ENCODE data around the gene BRD4. TPM values are rescaled to one million over a fixed set of nuclear protein-coding genes. Genes with fewer than 3 reads are reported as not detected.

BRD4 gene
- total RNA-seq, 2 experiments from 2014 or later = 94.5 to 103 TPM

DNA sequence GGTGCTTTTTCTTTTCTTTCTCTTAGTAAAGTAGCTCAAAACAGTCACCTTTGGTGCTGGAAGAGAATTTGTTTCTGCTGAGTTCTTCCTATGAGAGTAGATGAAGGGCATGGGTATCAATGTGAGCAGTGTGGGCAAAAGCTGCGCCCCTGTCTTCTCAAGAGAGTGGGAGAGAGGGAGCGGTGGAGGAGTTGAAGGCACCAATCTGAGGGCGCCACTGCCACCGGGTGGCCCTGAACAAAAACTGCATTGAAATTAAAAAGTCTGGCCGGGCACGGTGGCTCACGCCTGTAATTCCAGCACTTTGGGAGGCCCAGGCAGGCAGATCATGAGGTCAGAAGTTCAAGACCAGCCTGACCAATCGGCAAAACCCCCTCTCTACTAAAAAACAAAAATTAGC lies 71.4 kb downstream of the BRD4 start:
- POLR2A ChIA-PET = no interaction called here
- intact Hi-C loops (cut with micrococcal nuclease) = loop anchor here (5.0 kb wide), 1 partner anchor 116 kb away; the partner anchor contains the start of gene AKAP8
- Mint-ChIP-seq H3K36me3 (peaks cover 61% of the 10 kb centered on the region), H3K27me3 (no peaks in the 10 kb centered on the region), H3K4me3 (no peak overlapping the region), H3K27ac (no peak overlapping the region), H3K4me1 (ENCODE audit: low read depth) (no peaks in the 10 kb centered on the region), H3K9me3 (no peaks in the 10 kb centered on the region)
- CTCF ChIA-PET = interaction anchor here (0.9 to 1.3 kb wide), 2 partner anchors 31 to 160 kb away, joined by 3 to 5 read pairs; no protein-coding TSS in a partner anchor
- no peak for DNase-seq

DNA sequence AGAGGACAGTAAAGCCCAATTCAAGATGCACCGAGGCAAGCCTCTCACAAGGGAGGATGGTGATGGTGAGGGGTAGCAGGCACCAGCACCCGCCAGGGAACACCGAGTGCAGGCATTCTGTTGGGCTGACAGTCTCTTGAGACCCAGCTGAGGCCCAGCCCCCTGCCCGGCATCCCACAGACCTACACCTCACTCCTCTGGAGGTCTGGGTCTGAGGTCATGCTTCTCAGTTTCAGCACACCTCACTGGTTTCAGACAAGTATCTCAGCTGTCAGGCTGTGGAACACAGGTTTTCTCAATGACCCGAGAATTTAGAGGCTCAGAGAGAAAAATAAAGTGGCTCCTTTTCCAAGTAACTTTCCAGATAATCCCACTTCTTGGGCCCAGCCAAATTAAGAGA lies 72.4 kb downstream of the BRD4 start:
- Mint-ChIP-seq H3K27ac (no peak overlapping the region), H3K27me3 (no peaks in the 10 kb centered on the region), H3K4me3 (no peak overlapping the region), H3K9me3 (no peaks in the 10 kb centered on the region), H3K36me3 (peaks cover 61% of the 10 kb centered on the region), H3K4me1 (ENCODE audit: low read depth) (no peaks in the 10 kb centered on the region)
- DNase-seq = no peak
- ChIA-PET POLR2A (no interaction called here), CTCF (interaction anchor here (0.9 to 1.1 kb wide), 3 partner anchors 32 to 119 kb away, joined by 3 to 4 read pairs (median 4); partner anchors contain the start of gene AKAP8)
- intact Hi-C loops (cut with micrococcal nuclease) = loop anchor here (5.0 kb wide), 1 partner anchor 117 kb away; the partner anchor contains the start of gene AKAP8

DNA sequence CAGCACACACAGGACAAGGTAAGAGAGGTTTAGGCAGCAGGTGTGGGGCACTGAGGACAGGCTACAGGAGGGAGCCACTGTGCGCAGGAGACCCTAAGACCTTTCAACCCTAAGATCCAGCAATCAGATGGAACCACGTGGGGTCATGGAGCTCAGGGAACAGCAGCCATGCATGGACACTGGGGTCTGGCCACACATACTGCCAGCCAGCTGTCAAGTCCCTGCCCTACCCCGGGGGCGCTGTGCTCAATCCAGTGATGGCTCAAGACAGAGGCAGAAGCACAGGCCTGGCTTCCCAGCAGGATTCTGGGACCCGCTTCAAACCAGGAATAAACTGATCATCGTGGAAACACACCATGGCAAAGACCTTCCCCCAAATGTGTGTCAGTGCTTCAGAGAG lies 74.6 kb downstream of the BRD4 start:
- no peaks in the 10 kb centered on the region for H3K9me3 Mint-ChIP-seq
- ChIA-PET POLR2A (no interaction called here), CTCF (no interaction called here)
- no peak overlapping the region for H3K4me3 Mint-ChIP-seq
- H3K4me1 Mint-ChIP-seq (ENCODE audit: low read depth) = no peaks in the 10 kb centered on the region
- intact Hi-C loops (cut with micrococcal nuclease) = no loop called here
- H3K27me3 Mint-ChIP-seq = no peaks in the 10 kb centered on the region
- DNase-seq = no peak
- no peak overlapping the region for H3K27ac Mint-ChIP-seq
- peaks cover 60% of the 10 kb centered on the region for H3K36me3 Mint-ChIP-seq

DNA sequence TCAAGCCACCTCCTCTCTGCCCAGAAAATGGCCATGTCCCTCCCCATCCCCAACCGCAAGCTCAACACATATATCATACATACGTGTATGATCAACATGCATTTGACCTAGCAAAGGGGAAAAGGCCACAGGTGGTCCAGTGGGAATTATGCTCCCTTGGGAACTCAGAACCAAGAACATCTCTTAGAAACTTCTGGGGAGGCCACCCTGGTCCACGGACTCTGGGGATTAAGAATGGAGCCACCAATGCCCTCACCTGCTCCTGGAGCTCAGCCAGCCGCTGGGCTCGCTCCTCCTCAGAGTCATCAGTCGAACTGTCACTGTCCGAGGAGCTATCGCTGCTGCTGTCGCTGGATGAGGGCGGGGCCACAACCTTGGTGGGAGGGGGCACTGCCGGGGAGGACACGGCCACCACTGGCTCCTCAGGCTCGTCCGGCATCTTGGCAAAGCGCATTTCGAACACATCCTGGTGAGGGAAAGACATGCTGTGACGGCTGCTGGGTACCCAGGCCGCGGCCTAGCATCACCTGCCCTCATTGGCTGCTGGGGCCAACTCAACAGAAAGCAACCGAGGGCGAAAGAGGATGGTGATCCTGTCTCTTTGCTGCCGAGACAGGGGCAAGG lies 75.5 kb downstream of the BRD4 start:
- no peak overlapping the region for H3K4me3 Mint-ChIP-seq
- H3K27ac Mint-ChIP-seq = no peak overlapping the region
- H3K36me3 Mint-ChIP-seq = peaks cover 67% of the 10 kb centered on the region
- intact Hi-C loops (cut with micrococcal nuclease) = no loop called here
- H3K4me1 Mint-ChIP-seq (ENCODE audit: low read depth) = no peaks in the 10 kb centered on the region
- no peaks in the 10 kb centered on the region for H3K9me3 Mint-ChIP-seq
- DNase-seq = no peak
- ChIA-PET CTCF (no interaction called here), POLR2A (no interaction called here)
- H3K27me3 Mint-ChIP-seq = no peaks in the 10 kb centered on the region

DNA sequence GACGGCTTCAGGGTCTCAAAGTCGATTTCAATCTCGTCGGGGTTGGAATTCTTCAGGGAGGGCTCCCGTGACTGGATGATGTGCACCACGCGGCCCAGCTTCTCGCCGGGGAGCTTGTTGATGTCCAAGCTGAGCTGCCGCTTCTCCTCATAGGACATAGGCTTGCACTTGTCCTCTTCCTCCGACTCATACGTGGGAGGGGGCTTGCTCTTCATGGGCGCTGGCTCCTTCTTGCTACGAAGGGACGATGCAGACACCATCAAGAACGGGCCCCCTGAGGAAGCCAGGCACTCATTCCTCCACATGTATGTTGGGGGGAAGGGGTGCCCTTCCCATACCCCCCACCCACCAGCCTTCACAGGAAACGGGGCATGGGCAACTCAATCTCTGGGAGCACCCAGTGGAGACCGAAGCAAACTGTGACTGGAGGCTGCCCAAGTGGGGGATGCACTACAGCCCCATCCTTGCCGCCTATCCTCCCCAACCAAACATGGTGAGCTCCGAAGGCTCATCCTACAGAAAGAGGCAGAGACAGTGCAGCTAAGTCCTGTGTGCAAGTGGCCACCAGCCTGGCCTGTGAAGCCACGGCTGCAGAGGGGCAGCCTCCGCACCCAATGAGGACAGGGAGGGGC lies 76.9 kb downstream of the BRD4 start:
- DNase-seq = no peak
- no peaks in the 10 kb centered on the region for H3K27me3 Mint-ChIP-seq
- no peaks in the 10 kb centered on the region for H3K4me1 Mint-ChIP-seq (ENCODE audit: low read depth)
- intact Hi-C loops (cut with micrococcal nuclease) = no loop called here
- ChIA-PET CTCF (interaction anchor here (1.4 kb wide), 2 partner anchors 7 to 300 kb away, joined by 4 to 5 read pairs; no protein-coding TSS in a partner anchor), POLR2A (no interaction called here)
- H3K4me3 Mint-ChIP-seq = no peak overlapping the region
- H3K9me3 Mint-ChIP-seq = no peaks in the 10 kb centered on the region
- H3K36me3 Mint-ChIP-seq = peaks cover 59% of the 10 kb centered on the region
- no peak overlapping the region for H3K27ac Mint-ChIP-seq

DNA sequence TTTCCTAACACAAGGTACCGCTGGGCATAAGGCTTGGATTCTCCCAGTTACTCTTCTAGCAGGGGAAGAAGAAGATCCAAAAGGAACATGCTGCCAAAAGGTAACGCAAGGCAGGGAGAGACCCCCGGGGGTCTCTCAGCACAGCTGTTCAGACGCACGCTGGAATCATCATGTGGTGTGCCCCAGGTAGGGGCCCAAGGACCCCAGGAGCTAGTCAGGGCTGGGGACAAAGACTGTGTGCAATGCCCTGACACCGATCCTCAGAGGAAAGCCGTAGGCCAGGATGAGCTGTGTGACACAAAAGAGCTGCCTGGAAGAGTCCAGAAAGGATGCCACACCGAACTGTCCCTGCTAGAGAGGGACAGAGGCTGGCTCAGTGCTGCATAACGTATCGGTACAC lies 77.8 kb downstream of the BRD4 start:
- no peak for DNase-seq
- POLR2A ChIA-PET = no interaction called here
- H3K27me3 Mint-ChIP-seq = no peaks in the 10 kb centered on the region
- intact Hi-C loops (cut with micrococcal nuclease) = loop anchor here (5.0 kb wide), 1 partner anchor 77 kb away; no protein-coding TSS in a partner anchor
- H3K4me3 Mint-ChIP-seq = no peak overlapping the region
- H3K27ac Mint-ChIP-seq = no peak overlapping the region
- H3K36me3 Mint-ChIP-seq = peaks cover 56% of the 10 kb centered on the region
- no peaks in the 10 kb centered on the region for H3K4me1 Mint-ChIP-seq (ENCODE audit: low read depth)
- CTCF ChIA-PET = interaction anchor here (1.4 kb wide), 2 partner anchors 8 to 301 kb away, joined by 4 to 5 read pairs; no protein-coding TSS in a partner anchor
- no peaks in the 10 kb centered on the region for H3K9me3 Mint-ChIP-seq

DNA sequence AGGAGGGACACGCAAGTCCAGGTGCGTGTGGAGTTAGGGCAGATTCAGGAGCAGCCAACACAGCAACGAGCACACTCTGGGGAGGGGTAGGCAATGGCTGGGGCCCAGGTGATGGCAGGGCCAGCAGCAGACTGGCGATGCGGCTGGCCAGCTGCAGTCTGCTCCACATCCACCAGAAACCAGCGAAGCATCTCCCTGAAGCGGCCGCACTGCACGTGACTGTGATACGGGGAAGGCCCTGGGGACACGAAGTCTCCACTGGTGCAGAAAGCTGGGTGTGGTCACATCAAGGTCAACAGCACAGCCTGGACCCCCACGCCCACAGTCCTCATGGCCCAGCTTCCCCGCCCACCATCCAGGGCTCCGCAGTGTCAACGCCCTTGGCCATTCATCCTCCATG lies 78.8 kb downstream of the BRD4 start:
- Mint-ChIP-seq H3K4me3 (no peak overlapping the region), H3K36me3 (peaks cover 53% of the 10 kb centered on the region), H3K27ac (no peak overlapping the region), H3K27me3 (no peaks in the 10 kb centered on the region), H3K9me3 (no peaks in the 10 kb centered on the region), H3K4me1 (ENCODE audit: low read depth) (no peaks in the 10 kb centered on the region)
- DNase-seq = no peak
- ChIA-PET CTCF (no interaction called here), POLR2A (no interaction called here)
- intact Hi-C loops (cut with micrococcal nuclease) = loop anchor here (5.0 kb wide), 1 partner anchor 76 kb away; no protein-coding TSS in a partner anchor

DNA sequence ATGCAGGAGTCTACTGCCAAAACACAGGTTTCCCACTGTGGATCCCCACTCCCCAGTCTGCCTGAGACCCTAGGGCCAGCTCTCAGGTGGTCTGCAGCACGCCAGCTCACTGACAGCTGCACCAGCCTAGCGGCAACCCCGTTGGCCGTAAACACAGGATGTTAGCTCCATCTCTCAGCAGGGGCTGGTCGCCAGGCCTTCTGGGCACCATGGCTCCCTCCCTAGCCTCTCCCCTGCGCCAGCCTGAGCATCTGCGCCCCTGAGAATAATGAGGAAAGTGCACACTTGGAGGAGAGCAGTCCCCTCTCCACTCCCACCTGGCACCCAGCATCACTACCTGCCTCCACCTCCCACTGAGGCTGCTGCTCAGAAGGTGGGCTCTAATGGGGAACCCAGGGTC lies 79.3 kb downstream of the BRD4 start:
- Mint-ChIP-seq H3K27me3 (no peaks in the 10 kb centered on the region), H3K36me3 (peaks cover 57% of the 10 kb centered on the region), H3K27ac (no peak overlapping the region), H3K9me3 (no peaks in the 10 kb centered on the region), H3K4me3 (no peak overlapping the region), H3K4me1 (ENCODE audit: low read depth) (no peaks in the 10 kb centered on the region)
- ChIA-PET CTCF (interaction anchor here (0.6 to 1.6 kb wide), 2 partner anchors 15 to 126 kb away, joined by 3 to 4 read pairs; no protein-coding TSS in a partner anchor), POLR2A (no interaction called here)
- DNase-seq = no peak
- intact Hi-C loops (cut with micrococcal nuclease) = loop anchor here (5.0 kb wide), 1 partner anchor 76 kb away; no protein-coding TSS in a partner anchor

DNA sequence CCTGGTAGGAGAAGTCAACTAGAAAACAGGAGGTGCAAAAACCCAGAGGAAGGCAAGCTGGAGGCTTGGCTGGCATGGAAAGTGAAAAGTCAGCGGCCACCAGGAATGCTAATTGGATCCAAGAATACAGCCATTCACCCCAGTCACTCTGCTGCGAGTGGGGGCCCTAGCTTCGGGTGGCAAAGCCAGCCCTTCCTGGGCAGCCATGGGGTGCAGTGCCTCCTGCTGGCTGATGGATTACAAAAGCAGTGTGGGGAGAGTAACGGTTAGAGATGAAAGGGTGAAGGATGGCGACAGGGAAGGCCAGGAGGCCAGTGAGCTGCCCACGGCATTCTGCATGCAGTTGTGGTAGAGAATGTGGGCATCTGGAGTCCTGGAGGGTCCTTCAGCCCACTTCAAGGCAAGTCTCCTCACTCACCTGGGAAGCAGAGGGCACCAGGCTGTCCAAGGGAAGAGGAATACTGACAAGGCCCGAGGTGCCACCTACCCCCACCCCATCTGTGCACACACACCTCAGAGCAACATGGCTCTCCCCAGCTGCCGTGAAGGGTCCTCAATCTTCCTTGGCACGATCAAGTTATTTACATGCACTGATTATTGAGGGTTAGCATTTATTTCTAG lies 79.8 kb downstream of the BRD4 start:
- Mint-ChIP-seq H3K4me3 (no peak overlapping the region), H3K27me3 (no peaks in the 10 kb centered on the region), H3K27ac (no peak overlapping the region), H3K9me3 (no peaks in the 10 kb centered on the region), H3K36me3 (peaks cover 56% of the 10 kb centered on the region), H3K4me1 (ENCODE audit: low read depth) (no peaks in the 10 kb centered on the region)
- ChIA-PET POLR2A (no interaction called here), CTCF (interaction anchor here (0.6 to 1.6 kb wide), 2 partner anchors 15 to 127 kb away, joined by 3 to 4 read pairs; no protein-coding TSS in a partner anchor)
- intact Hi-C loops (cut with micrococcal nuclease) = loop anchor here (5.0 kb wide), 1 partner anchor 75 kb away; no protein-coding TSS in a partner anchor
- no peak for DNase-seq

DNA sequence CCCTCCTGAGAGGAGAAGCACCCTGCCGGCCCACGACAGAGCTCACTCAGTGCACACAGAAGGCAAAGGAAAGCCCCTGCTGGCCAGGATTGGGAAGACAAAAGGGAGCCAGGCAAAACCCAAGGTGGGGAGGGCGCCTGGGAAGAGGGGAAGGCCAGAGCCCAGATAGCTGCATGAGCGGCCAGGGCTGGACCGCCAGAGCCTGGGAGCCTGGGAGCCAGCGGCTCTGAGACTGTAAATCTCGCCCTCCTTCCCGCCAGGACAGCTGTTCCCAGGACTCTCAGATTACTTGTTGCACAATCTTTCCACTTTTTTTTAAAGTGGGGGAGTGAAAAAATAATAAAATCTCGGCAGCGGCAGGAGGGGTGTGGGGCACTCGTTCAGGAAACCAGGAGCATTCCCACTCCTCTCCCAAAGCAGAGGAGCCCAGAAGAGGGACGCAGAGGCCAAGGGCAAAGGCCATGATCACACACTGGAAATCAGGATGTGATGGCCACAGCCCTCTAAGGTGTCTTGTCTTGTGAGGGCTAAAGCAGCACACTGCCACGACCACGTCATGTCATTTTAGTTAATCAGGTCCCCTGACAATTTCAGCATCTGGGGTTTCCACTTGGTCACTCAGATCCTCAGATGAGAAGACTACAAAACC lies 80.5 kb downstream of the BRD4 start:
- Mint-ChIP-seq H3K36me3 (peaks cover 53% of the 10 kb centered on the region), H3K4me3 (no peak overlapping the region), H3K9me3 (no peaks in the 10 kb centered on the region), H3K4me1 (ENCODE audit: low read depth) (no peaks in the 10 kb centered on the region), H3K27me3 (no peaks in the 10 kb centered on the region), H3K27ac (no peak overlapping the region)
- DNase-seq = no peak
- POLR2A ChIA-PET = no interaction called here
- CTCF ChIA-PET = interaction anchor here (1.3 to 1.6 kb wide), 2 partner anchors 12 to 16 kb away, joined by 3 to 4 read pairs; no protein-coding TSS in a partner anchor
- intact Hi-C loops (cut with micrococcal nuclease) = loop anchor here (5.0 kb wide), 1 partner anchor 75 kb away; no protein-coding TSS in a partner anchor

DNA sequence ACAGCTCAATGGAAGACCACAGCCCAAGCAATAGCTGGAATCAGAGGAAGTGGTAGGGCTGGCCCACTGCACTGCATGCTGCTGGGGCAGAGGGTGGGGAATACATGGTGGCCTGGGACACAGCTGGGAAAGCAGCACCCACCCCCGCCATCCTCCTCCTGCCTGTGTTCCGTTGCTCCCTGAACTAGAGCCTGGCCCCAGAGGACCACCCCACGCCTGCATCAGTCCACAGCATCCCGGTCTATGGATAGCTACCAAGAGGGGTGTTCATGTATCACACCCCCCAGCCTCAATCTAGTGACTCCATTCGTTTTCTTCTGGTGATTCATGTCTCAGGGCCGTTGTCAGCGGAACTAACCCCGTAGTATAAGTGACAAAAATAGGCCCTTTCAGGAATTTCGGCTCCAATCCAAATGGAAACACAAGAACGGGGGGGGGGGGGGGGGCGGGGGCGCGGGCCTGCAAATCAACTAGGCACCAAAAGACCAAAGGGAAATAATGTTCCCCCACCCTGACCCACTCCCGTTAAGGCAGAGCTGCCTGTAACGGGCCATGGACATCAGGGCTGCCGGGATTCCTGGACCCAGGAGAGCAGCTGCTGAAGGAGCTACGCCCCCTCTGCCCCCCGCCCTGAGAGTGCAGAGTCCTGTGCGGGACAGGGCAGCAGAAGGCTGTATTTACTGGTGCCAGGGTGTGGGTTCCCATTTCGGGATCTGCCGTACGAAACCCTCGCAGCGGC lies 81.2 kb downstream of the BRD4 start:
- intact Hi-C loops (cut with micrococcal nuclease) = loop anchor here (5.0 kb wide), 1 partner anchor 74 kb away; no protein-coding TSS in a partner anchor
- CTCF ChIA-PET = interaction anchor here (0.5 to 1.6 kb wide), 4 partner anchors 12 to 303 kb away, joined by 3 to 4 read pairs (median 4); no protein-coding TSS in a partner anchor
- H3K27ac Mint-ChIP-seq = no peak overlapping the region

More for the DNA sequence above, 81.2 kb downstream of the BRD4 start:
- H3K4me3 Mint-ChIP-seq = no peak overlapping the region
- no peaks in the 10 kb centered on the region for H3K4me1 Mint-ChIP-seq (ENCODE audit: low read depth)
- no peak for DNase-seq
- peaks cover 51% of the 10 kb centered on the region for H3K36me3 Mint-ChIP-seq
- H3K27me3 Mint-ChIP-seq = no peaks in the 10 kb centered on the region
- no peaks in the 10 kb centered on the region for H3K9me3 Mint-ChIP-seq
- POLR2A ChIA-PET = no interaction called here

All from activated CD4-positive, alpha-beta memory T cell treated with anti-CD3 and anti-CD28 coated beads for 36 hours (primary cell).